ENCODE data around the gene KLF16. TPM values are rescaled to one million over a fixed set of nuclear protein-coding genes. Genes with fewer than 3 reads are reported as not detected.
A peak's percentile ranks its signal among the peaks of the same experiment; 100 is the strongest.

KLF16 gene
- total and polyA plus RNA-seq, 9 of the 15 experiments (the other 6 are each of a cell fraction or from before 2014, with no cell fraction given): 0.04 to 60.4 (median 6.8) TPM

GRCh38 chr19:1863638-1864479 lies 480 bp upstream of the KLF16 start (continued):
- TF ChIP-seq, protein P1, sequence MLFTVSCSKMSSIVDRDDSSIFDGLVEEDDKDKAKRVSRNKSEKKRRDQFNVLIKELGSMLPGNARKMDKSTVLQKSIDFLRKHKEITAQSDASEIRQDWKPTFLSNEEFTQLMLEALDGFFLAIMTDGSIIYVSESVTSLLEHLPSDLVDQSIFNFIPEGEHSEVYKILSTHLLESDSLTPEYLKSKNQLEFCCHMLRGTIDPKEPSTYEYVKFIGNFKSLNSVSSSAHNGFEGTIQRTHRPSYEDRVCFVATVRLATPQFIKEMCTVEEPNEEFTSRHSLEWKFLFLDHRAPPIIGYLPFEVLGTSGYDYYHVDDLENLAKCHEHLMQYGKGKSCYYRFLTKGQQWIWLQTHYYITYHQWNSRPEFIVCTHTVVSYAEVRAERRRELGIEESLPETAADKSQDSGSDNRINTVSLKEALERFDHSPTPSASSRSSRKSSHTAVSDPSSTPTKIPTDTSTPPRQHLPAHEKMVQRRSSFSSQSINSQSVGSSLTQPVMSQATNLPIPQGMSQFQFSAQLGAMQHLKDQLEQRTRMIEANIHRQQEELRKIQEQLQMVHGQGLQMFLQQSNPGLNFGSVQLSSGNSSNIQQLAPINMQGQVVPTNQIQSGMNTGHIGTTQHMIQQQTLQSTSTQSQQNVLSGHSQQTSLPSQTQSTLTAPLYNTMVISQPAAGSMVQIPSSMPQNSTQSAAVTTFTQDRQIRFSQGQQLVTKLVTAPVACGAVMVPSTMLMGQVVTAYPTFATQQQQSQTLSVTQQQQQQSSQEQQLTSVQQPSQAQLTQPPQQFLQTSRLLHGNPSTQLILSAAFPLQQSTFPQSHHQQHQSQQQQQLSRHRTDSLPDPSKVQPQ (CRISPR knock-in tag; IDR thresholded peaks at IDR 0.05; ENCODE audit: borderline replicate concordance): 0 out of 2 replicates have a peak, but pooled peaks have one; percentile 14
- TF ChIP-seq HDAC1 (IDR thresholded peaks at IDR 0.05) (peak; percentile 96 to 100; a peak in 3 of 4 replicates), RBFOX2 (IDR thresholded peaks at IDR 0.05; ENCODE audit: low read depth, low read length) (peak; percentile 81), ZBTB49 (CRISPR knock-in tag; IDR thresholded peaks at IDR 0.05; ENCODE audit: borderline replicate concordance) (no peak), AFF1 (IDR thresholded peaks at IDR 0.05; ENCODE audit: low read depth in 1 of 2, partially characterized antibody in 2 of 2) (peak in 1 of 2 experiments; percentile 20), HLTF (IDR thresholded peaks at IDR 0.05) (peak; percentile 67; the same call in 1 of the 2 replicates), GABPA (tag; conservative IDR thresholded peaks at IDR 0.05; ENCODE audit: low read depth) (peak; percentile 78), HMGN3 (IDR thresholded peaks at IDR 0.05; ENCODE audit: borderline replicate concordance, extremely low read depth, insufficient read length, low read depth, low read length) (peak; percentile 48)
- TF ChIP-seq, protein P2, sequence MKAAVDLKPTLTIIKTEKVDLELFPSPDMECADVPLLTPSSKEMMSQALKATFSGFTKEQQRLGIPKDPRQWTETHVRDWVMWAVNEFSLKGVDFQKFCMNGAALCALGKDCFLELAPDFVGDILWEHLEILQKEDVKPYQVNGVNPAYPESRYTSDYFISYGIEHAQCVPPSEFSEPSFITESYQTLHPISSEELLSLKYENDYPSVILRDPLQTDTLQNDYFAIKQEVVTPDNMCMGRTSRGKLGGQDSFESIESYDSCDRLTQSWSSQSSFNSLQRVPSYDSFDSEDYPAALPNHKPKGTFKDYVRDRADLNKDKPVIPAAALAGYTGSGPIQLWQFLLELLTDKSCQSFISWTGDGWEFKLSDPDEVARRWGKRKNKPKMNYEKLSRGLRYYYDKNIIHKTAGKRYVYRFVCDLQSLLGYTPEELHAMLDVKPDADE (conservative IDR thresholded peaks at IDR 0.05; ENCODE audit: control insufficient read depth, low read depth, low read length): peak; percentile 87
- TF ChIP-seq, protein P3, sequence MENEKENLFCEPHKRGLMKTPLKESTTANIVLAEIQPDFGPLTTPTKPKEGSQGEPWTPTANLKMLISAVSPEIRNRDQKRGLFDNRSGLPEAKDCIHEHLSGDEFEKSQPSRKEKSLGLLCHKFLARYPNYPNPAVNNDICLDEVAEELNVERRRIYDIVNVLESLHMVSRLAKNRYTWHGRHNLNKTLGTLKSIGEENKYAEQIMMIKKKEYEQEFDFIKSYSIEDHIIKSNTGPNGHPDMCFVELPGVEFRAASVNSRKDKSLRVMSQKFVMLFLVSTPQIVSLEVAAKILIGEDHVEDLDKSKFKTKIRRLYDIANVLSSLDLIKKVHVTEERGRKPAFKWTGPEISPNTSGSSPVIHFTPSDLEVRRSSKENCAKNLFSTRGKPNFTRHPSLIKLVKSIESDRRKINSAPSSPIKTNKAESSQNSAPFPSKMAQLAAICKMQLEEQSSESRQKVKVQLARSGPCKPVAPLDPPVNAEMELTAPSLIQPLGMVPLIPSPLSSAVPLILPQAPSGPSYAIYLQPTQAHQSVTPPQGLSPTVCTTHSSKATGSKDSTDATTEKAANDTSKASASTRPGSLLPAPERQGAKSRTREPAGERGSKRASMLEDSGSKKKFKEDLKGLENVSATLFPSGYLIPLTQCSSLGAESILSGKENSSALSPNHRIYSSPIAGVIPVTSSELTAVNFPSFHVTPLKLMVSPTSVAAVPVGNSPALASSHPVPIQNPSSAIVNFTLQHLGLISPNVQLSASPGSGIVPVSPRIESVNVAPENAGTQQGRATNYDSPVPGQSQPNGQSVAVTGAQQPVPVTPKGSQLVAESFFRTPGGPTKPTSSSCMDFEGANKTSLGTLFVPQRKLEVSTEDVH (IDR thresholded peaks at IDR 0.05; ENCODE audit: low read depth, partially characterized antibody): peak; percentile 77
